ENCODE measurements around the gene MICALL1.
A peak's percentile ranks its signal among the peaks of the same experiment; 100 is the strongest.

The MICALL1 gene

GRCh38 chr22:37906364-37907008 is 389 bp downstream of the MICALL1 start:
- DNase-seq = peak; percentile 24

GRCh38 chr22:37907036-37907954 is 1.2 kb downstream of the MICALL1 start:
- DNase-seq = peak; percentile 13

- peak; percentile 66 for DNase-seq
Observed at GRCh38 chr22:37909766-37910165, 3.7 kb downstream of the MICALL1 start.

GRCh38 chr22:37910890-37911672 is 5.0 kb downstream of the MICALL1 start:
- peak; percentile 50 for DNase-seq

GRCh38 chr22:37911697-37912096 is 5.6 kb downstream of the MICALL1 start:
- no peak for DNase-seq

GRCh38 chr22:37912171-37912570 is 6.1 kb downstream of the MICALL1 start:
- no peak for DNase-seq

GRCh38 chr22:37913233-37913721 is 7.2 kb downstream of the MICALL1 start:
- DNase-seq = no peak

- DNase-seq = no peak
Observed at GRCh38 chr22:37916311-37916710, 10.2 kb downstream of the MICALL1 start.

GRCh38 chr22:37917874-37918548 is 11.9 kb downstream of the MICALL1 start:
- no peak for DNase-seq

GRCh38 chr22:37918580-37919270 is 12.6 kb downstream of the MICALL1 start:
- DNase-seq = no peak

GRCh38 chr22:37920126-37920525 is 14.0 kb downstream of the MICALL1 start:
- DNase-seq = no peak

- no peak for DNase-seq
Observed at GRCh38 chr22:37922191-37922590, 16.1 kb downstream of the MICALL1 start.

GRCh38 chr22:37923927-37924326 is 17.8 kb downstream of the MICALL1 start:
- DNase-seq = no peak

- DNase-seq = no peak
Observed at GRCh38 chr22:37924386-37925065, 18.4 kb downstream of the MICALL1 start.

GRCh38 chr22:37925330-37925729 is 19.2 kb downstream of the MICALL1 start:
- DNase-seq = peak; percentile 51

- no peak for DNase-seq
Observed at GRCh38 chr22:37925767-37926166, 19.7 kb downstream of the MICALL1 start.

- no peak for DNase-seq
Observed at GRCh38 chr22:37926358-37926757, 20.3 kb downstream of the MICALL1 start.

- no peak for DNase-seq
Observed at GRCh38 chr22:37926771-37927636, 20.9 kb downstream of the MICALL1 start.

- DNase-seq = no peak
Observed at GRCh38 chr22:37927637-37927936, 21.5 kb downstream of the MICALL1 start.

- DNase-seq = no peak
Observed at GRCh38 chr22:37929390-37929789, 23.3 kb downstream of the MICALL1 start.

Data from fibroblast of skin of back (primary cell).